K562 (cell line): ENCODE data around the gene RPL3. TPM values are rescaled to one million over a fixed set of nuclear protein-coding genes. Genes with fewer than 3 reads are reported as not detected.

ENCODE experiments used
- ATF3 ChIP-seq, 2 experiments: fragments of 450-650 bp in 1 of 2; sonication (generic) in 1 of 2; formaldehyde crosslinking in 1 of 2; IDR thresholded peaks in 1 of 2; conservative IDR thresholded peaks in 1 of 2; 2 replicates each; pipeline versions ENCODE4 v1.6.1 to v1.8.1; 2016 to 2023; ENCODE audit warnings: mild to moderate bottlenecking in 2 of 2, moderate library complexity in 2 of 2, inconsistent platforms in 1 of 2, missing genetic modification reagents in 1 of 2
- DEAF1 ChIP-seq: fragments of 450-650 bp; formaldehyde crosslinking; IDR thresholded peaks from 2 replicates; pipeline ENCODE4 v1.4.0; 2020; ENCODE audit warnings: mild to moderate bottlenecking, moderate library complexity
- ESRRA ChIP-seq: fragments of 450-650 bp; IDR thresholded peaks from 2 replicates; pipeline ENCODE4 v1.6.1; 2014; ENCODE audit warnings: low read depth, mild to moderate bottlenecking, moderate library complexity, borderline replicate concordance
- HDAC2 ChIP-seq: fragments of 450-650 bp; IDR thresholded peaks from 2 replicates; pipeline ENCODE4 v1.6.1; 2016; ENCODE audit warnings: mild to moderate bottlenecking
- KLF16 ChIP-seq: IDR thresholded peaks from 2 replicates; pipeline ENCODE4 v1.6.1; 2016; ENCODE audit warnings: antibody characterized with exemption
- PTBP1 ChIP-seq: fragments of 200-400 bp; formaldehyde crosslinking; IDR thresholded peaks from 2 replicates; pipeline ENCODE4 v1.6.1; 2017; ENCODE audit warnings: low read depth, low read length
- PTTG1 ChIP-seq: fragments of 450-650 bp; IDR thresholded peaks from 2 replicates; pipeline ENCODE4 v1.6.1; 2016; ENCODE audit warnings: low read depth, mild to moderate bottlenecking, missing genetic modification characterization, missing compliant biosample characterization
- RBFOX2 ChIP-seq: fragments of 200-400 bp; formaldehyde crosslinking; IDR thresholded peaks from 2 replicates; pipeline ENCODE4 v1.6.1; 2017; ENCODE audit warnings: low read depth, mild to moderate bottlenecking, low read length, moderate library complexity
- RBM15 ChIP-seq: fragments of 200-400 bp; formaldehyde crosslinking; IDR thresholded peaks from 2 replicates; pipeline ENCODE4 v1.6.1; 2018; ENCODE audit warnings: mild to moderate bottlenecking, low read length, moderate library complexity; ENCODE audit not compliant: insufficient read depth
- SMARCB1 ChIP-seq: IDR thresholded peaks from 2 replicates; pipeline ENCODE4 v1.6.1; 2011; ENCODE audit warnings: improper control_type of control experiment, low read depth; ENCODE audit not compliant: insufficient read length
- SPI1 ChIP-seq: IDR thresholded peaks from 2 replicates; pipeline ENCODE4 v1.6.1; 2011; ENCODE audit warnings: low read depth, low read length, control low read depth, borderline replicate concordance
- STAG1 ChIP-seq: sonication (generic); formaldehyde crosslinking; IDR thresholded peaks from 2 replicates; pipeline ENCODE4 v1.5.0; 2020; ENCODE audit warnings: missing genetic modification reagents, borderline replicate concordance
- TCF3 ChIP-seq: sonication (generic); formaldehyde crosslinking; IDR thresholded peaks from 2 replicates; pipeline ENCODE4 v1.4.0; 2020; ENCODE audit warnings: mild to moderate bottlenecking, missing genetic modification reagents
- ZBED1 ChIP-seq: IDR thresholded peaks from 2 replicates; pipeline ENCODE4 v1.6.1; 2014
- ZFP91 ChIP-seq: sonication (generic); formaldehyde crosslinking; IDR thresholded peaks from 2 replicates; pipeline ENCODE4 v1.8.0; 2022; ENCODE audit warnings: mild to moderate bottlenecking, missing genetic modification reagents
- ZMIZ1 ChIP-seq, 2 experiments: fragments of 150-350 bp in 1 of 2; IDR thresholded peaks; 2 replicates each; pipeline ENCODE4 v1.6.1; 2012 to 2016; ENCODE audit warnings: low read depth in 2 of 2, low read length in 2 of 2, mild to moderate bottlenecking in 1 of 2, moderate library complexity in 1 of 2
- ZNF445 ChIP-seq: fragments of 250-450 bp; sonication (Bioruptor Pico); IDR thresholded peaks from 2 replicates; pipeline ENCODE4 v1.4.0; 2020; ENCODE audit warnings: low read depth, mild to moderate bottlenecking, moderate library complexity
- ZNF830 ChIP-seq: fragments of 250-450 bp; sonication (Bioruptor Pico); IDR thresholded peaks from 2 replicates; pipeline ENCODE4 v1.5.0; 2021; ENCODE audit warnings: mild to moderate bottlenecking
- polyA plus RNA-seq, 8 experiments: library from polyadenylated mRNA; depleted of rRNA in 4 of 8; stranded (reverse) in 5 of 8; unstranded in 3 of 8; fragments of >200 nt; fragmentation: Nextera tagmentation in 2 of 8; fragmentation: Illumina TruSeq in 1 of 8; extraction: Ambion mirVana in 2 of 8; extraction: Trizol in 1 of 8; gene quantifications; 2 replicates each; pipeline versions ENCODE4 v1.2.1 to v1.2.3, GENCODE V29; 2011 to 2014; ENCODE audit warnings: inconsistent platforms in 1 of 8, missing spikeins in 1 of 8
- total RNA-seq, 7 experiments: library from RNA; depleted of rRNA in 6 of 7; stranded (reverse); fragments of >200 nt in 6 of 7; fragmentation: Illumina TruSeq in 2 of 7; extraction: Trizol in 2 of 7; gene quantifications; 2 replicates each; pipeline versions ENCODE4 v1.2.1 to v1.2.3, GENCODE V29; 2011 to 2021; ENCODE audit warnings: low replicate concordance in 1 of 7
- TF ChIP-seq, protein P1 (sequence below): fragments of 250-450 bp; sonication (Bioruptor Pico); IDR thresholded peaks from 2 replicates; pipeline ENCODE4 v1.6.1; 2021; ENCODE audit warnings: mild to moderate bottlenecking

Gene RPL3
- total and polyA plus RNA-seq, 9 of the 15 experiments (the other 6 are each of a cell fraction or from before 2014, with no cell fraction given), result 1,624 to 4,066 (median 2,565) TPM

- TF ChIP-seq ZMIZ1 (IDR thresholded peaks at IDR 0.05; ENCODE audit: low read depth in 2 of 2, low read length in 2 of 2), result no peak
- TF ChIP-seq PTTG1, result no peak
- TF ChIP-seq ESRRA, result no peak
- TF ChIP-seq PTBP1, result no peak
- TF ChIP-seq SMARCB1, result no peak
- no peak for TF ChIP-seq TCF3 (CRISPR knock-in tag)
- peak; percentile 91 for TF ChIP-seq ZFP91
- no peak for TF ChIP-seq ZBED1
- no peak for TF ChIP-seq ZNF830
- TF ChIP-seq HDAC2, result no peak
- no peak for TF ChIP-seq SPI1
- TF ChIP-seq ZNF445 (CRISPR knock-in tag), result no peak
- TF ChIP-seq, protein P1, sequence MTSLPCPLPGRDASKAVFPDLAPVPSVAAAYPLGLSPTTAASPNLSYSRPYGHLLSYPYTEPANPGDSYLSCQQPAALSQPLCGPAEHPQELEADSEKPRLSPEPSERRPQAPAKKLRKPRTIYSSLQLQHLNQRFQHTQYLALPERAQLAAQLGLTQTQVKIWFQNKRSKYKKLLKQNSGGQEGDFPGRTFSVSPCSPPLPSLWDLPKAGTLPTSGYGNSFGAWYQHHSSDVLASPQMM (CRISPR knock-in tag), result no peak
- peak; percentile 81; the same call in 1 of the 2 replicates for TF ChIP-seq STAG1 (CRISPR knock-in tag)
- TF ChIP-seq ATF3 (IDR thresholded peaks at IDR 0.05), result peak; percentile 90
- TF ChIP-seq ATF3 (CRISPR knock-in tag; conservative IDR thresholded peaks at IDR 0.05), result peak; percentile 75; the same call in 1 of the 2 replicates
- peak; percentile 24; the same call in 1 of the 2 replicates for TF ChIP-seq DEAF1 (CRISPR knock-in tag)
- TF ChIP-seq RBFOX2, result peak; percentile 85
- TF ChIP-seq KLF16, result no peak
- no peak for TF ChIP-seq RBM15
These were observed 2.9 kb downstream of the RPL3 start (continued) for GRCh38 chr22:39316440-39317083.
